Peyer's patch (tissue), 4 donors: Measurements from ENCODE around the gene CISH. TPM values are rescaled to one million over a fixed set of nuclear protein-coding genes. Genes with fewer than 3 reads are reported as not detected.

Experiments used
- DNase-seq, 3 donors: peaks; one replicate each; pipeline ENCODE4 v3.0.0-alpha.2; 2017 to 2019
- H3K27ac ChIP-seq, 4 donors: fragments of 200-600 bp; sonication (generic); one replicate each; pipeline ENCODE4 v1.5.1; 2016 to 2019
- H3K27me3 ChIP-seq, 2 donors: fragments of 200-600 bp; sonication (generic); one replicate each; pipeline ENCODE4 v1.5.1; 2019
- H3K36me3 ChIP-seq, 3 donors: fragments of 200-600 bp; sonication (generic); one replicate each; pipeline ENCODE4 v1.5.1; 2016 to 2019
- H3K4me1 ChIP-seq, 4 donors: fragments of 200-600 bp; sonication (generic); one replicate each; pipeline ENCODE4 v1.5.1; 2016 to 2019
- H3K4me3 ChIP-seq, 4 donors: fragments of 200-600 bp; sonication (generic); 1 replicate in 3 of 4; 2 replicates in 1 of 4; pipeline ENCODE4 v1.5.1; 2016 to 2019; ENCODE audit warnings: mild to moderate bottlenecking in 1 of 4
- H3K9me3 ChIP-seq, 4 donors: fragments of 200-600 bp; sonication (generic); one replicate each; pipeline ENCODE4 v1.5.1; 2016 to 2019; ENCODE audit warnings: mild to moderate bottlenecking in 1 of 4
- POLR2A ChIP-seq, 2 donors: fragments of 450-650 bp; IDR thresholded peaks; one replicate each; pipeline ENCODE4 v1.5.1; 2017; ENCODE audit warnings: antibody characterized with exemption in 2 of 2, mild to moderate bottlenecking in 2 of 2, moderate library complexity in 2 of 2
- total RNA-seq, 4 donors: library from RNA; depleted of rRNA; stranded (reverse); fragments of >200 nt; gene quantifications; one replicate each; pipeline ENCODE4 v1.1.0, GENCODE V29; 2016
- TF ChIP-seq, protein P1 (sequence below), 6 experiments: fragments of 450-650 bp in 4 of 6; fragments of 200-600 bp in 2 of 6; sonication (generic) in 1 of 6; IDR thresholded peaks; one replicate each; pipeline ENCODE4 v1.5.1; 2017 to 2019; ENCODE audit warnings: antibody characterized with exemption in 6 of 6, mild to moderate bottlenecking in 3 of 6, moderate library complexity in 1 of 6

The CISH gene
- total RNA-seq, 4 donors from 2014 or later: 9.7 to 13.5 (median 10.9) TPM

DNA sequence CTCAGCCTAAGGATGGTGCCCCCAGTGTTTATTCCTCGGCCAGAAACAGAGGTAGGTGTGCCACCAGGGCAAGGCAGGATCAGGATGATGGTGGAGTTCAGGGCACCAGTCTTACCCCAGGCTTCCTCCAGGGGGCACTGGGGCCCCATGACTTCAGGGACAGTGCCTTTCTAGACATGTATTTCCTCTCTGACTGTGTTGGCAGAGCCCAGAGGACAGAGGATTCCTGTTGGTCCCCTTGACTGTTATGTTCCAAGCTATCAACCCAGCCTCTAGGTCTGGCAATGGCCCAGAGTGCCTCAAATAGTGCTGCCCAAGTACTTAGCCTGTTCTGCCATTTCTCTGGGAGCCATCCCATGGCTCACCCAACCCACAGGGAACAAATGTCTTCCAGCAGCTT is 39.4 kb downstream of the CISH start:
- no peaks in the 10 kb centered on the region for H3K9me3 ChIP-seq
- H3K4me3 ChIP-seq: no peak overlapping the region
- peaks cover 0 to 27% (median 11%) of the 10 kb centered on the region in 4 donors for H3K4me1 ChIP-seq
- no peaks in the 10 kb centered on the region for H3K27me3 ChIP-seq
- H3K27ac ChIP-seq: peak overlapping the region; percentile 10 to 54 (median 29)
- peak; percentile 65 to 89 (median 84) for DNase-seq
- peak in 1 of 2 donors; percentile 17 for TF ChIP-seq POLR2A (IDR thresholded peaks at IDR 0.05)
- TF ChIP-seq, protein P1, sequence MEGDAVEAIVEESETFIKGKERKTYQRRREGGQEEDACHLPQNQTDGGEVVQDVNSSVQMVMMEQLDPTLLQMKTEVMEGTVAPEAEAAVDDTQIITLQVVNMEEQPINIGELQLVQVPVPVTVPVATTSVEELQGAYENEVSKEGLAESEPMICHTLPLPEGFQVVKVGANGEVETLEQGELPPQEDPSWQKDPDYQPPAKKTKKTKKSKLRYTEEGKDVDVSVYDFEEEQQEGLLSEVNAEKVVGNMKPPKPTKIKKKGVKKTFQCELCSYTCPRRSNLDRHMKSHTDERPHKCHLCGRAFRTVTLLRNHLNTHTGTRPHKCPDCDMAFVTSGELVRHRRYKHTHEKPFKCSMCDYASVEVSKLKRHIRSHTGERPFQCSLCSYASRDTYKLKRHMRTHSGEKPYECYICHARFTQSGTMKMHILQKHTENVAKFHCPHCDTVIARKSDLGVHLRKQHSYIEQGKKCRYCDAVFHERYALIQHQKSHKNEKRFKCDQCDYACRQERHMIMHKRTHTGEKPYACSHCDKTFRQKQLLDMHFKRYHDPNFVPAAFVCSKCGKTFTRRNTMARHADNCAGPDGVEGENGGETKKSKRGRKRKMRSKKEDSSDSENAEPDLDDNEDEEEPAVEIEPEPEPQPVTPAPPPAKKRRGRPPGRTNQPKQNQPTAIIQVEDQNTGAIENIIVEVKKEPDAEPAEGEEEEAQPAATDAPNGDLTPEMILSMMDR (IDR thresholded peaks at IDR 0.05): peak; percentile 72 to 97 (median 94)
- H3K36me3 ChIP-seq: peaks cover 0 to under 1% (median 0%) of the 10 kb centered on the region in 3 donors

DNA sequence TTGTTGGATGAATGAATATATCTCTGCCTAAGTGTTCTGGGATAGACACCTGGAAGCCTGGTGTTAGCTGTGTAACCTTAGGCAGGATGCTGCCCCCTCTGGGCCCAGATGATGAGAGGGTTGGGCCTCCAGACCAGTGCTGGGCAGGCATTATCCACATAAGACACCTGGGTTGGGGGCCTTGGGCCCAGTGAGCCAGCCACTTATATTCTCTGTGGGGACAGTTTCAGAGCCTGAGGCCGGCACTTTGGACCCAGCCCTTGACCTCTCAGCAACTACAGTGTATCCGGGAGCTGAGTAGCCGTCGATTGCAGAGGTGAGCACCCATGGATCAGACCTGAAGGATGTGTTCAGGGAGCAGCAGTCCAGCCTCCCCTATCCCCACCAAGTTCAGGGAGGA is 40.1 kb downstream of the CISH start:
- no peaks in the 10 kb centered on the region for H3K27me3 ChIP-seq
- no peaks in the 10 kb centered on the region for H3K36me3 ChIP-seq
- no peaks in the 10 kb centered on the region for H3K9me3 ChIP-seq
- no peak for DNase-seq
- H3K27ac ChIP-seq: peak overlapping the region in 1 of 4 donors; percentile 54
- TF ChIP-seq POLR2A (IDR thresholded peaks at IDR 0.05): no peak
- TF ChIP-seq, protein P1 (IDR thresholded peaks at IDR 0.05): no peak
- H3K4me1 ChIP-seq: peaks cover 0 to 30% (median 14%) of the 10 kb centered on the region in 4 donors
- H3K4me3 ChIP-seq: no peak overlapping the region

DNA sequence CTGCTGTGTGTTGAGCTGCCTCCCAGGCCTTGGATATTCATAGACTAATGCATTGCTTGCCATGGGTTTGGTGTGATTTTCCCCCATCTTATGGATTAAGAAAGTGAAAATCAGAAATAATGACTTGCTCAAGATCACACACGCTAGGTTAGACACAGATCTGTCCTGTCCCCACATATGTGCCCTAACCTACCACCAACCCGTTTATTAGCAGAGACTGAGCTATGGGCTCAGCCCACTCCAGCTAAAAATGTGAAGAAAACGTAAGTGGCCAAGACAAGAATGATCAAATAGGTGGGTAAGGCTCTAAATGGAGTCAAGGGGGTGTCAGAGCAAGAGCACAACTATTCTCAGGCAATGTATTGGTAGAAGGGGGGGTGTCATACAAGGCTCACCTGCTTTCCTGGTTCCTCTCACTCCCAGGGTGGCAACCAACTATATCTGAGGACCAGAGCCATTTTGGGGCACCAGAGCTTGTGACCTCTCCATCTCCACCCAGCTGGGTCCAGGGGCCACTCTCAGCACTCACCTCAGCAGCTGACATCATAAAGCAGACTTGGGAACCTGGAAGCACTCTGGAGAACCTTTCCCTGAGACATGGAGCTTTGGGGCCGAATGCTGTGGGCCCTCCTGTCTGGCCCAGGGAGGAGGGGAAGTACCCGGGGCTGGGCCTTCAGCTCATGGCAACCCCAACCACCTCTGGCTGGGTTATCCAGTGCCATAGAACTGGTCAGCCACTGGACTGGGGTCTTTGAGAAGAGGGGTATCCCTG is 40.9 kb downstream of the CISH start:
- no peak overlapping the region for H3K4me3 ChIP-seq
- DNase-seq: no peak
- no peaks in the 10 kb centered on the region for H3K36me3 ChIP-seq
- TF ChIP-seq, protein P1 (IDR thresholded peaks at IDR 0.05): no peak
- no peak for TF ChIP-seq POLR2A (IDR thresholded peaks at IDR 0.05)
- H3K4me1 ChIP-seq: peaks cover 0 to 30% (median 14%) of the 10 kb centered on the region in 4 donors
- no peaks in the 10 kb centered on the region for H3K9me3 ChIP-seq
- H3K27ac ChIP-seq: peak overlapping the region in 2 of 4 donors; percentile 22 to 88
- H3K27me3 ChIP-seq: no peaks in the 10 kb centered on the region

DNA sequence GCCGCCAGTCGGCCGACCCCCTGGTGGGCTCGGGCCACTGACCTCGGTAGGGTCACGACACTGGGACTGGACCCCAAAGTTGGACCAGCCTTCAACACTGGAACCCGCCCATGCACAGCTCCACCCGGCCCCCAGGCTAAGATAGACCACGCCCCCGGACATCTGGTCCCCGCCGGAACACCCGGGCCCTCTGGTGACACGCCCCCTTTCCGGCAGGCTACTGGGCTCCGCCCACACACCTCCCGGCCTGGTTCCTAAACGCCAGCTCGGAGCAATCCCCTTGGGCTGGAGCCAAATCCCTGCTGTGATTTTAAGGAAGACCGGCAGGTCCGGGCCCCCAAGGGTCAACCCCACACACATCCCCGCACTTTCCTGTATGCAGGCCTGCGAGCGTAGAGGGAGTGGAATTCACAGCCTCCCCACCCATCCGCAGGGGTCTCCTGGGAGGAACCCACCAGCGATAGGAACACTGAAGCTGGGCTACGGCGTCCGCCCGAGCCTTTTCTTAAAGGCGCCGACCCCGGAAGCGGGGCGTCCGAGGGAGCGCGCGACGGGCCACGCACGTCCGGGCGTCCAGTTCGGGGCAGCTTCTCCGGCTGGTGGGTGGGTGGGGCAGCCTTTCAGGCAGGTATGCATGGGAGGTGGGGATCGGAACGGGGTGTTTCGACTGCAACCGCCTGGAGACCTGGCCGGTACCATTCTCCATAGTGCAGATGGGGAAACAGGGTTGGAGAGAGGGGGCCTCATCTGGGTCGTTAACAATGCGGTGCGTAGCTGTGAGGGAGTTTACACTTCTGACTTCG is 42.4 kb downstream of the CISH start, which contains the start of gene HEMK1:
HEMK1 (plus strand) TSS at position 576 of the 803 bp plus-strand sequence. CDS start 1,583 bp downstream, outside the sequence.
- Histone ChIP-seq H3K9me3 (no peaks in the 10 kb centered on the region), H3K36me3 (no peaks in the 10 kb centered on the region), H3K4me3 (peak within 1 kb of the TSS; percentile 63 to 75 (median 70)), H3K4me1 (peaks cover 0 to 30% (median 14%) of the 10 kb centered on the region in 4 donors), H3K27me3 (no peaks in the 10 kb centered on the region), H3K27ac (peak within 1 kb of the TSS; percentile 82 to 91 (median 88))
- DNase-seq: peak; percentile 98 to 99 (median 99)
- peak; percentile 46 to 62 for TF ChIP-seq POLR2A (IDR thresholded peaks at IDR 0.05)
- TF ChIP-seq, protein P1 (IDR thresholded peaks at IDR 0.05): peak in 1 of 6 experiments; percentile 18

DNA sequence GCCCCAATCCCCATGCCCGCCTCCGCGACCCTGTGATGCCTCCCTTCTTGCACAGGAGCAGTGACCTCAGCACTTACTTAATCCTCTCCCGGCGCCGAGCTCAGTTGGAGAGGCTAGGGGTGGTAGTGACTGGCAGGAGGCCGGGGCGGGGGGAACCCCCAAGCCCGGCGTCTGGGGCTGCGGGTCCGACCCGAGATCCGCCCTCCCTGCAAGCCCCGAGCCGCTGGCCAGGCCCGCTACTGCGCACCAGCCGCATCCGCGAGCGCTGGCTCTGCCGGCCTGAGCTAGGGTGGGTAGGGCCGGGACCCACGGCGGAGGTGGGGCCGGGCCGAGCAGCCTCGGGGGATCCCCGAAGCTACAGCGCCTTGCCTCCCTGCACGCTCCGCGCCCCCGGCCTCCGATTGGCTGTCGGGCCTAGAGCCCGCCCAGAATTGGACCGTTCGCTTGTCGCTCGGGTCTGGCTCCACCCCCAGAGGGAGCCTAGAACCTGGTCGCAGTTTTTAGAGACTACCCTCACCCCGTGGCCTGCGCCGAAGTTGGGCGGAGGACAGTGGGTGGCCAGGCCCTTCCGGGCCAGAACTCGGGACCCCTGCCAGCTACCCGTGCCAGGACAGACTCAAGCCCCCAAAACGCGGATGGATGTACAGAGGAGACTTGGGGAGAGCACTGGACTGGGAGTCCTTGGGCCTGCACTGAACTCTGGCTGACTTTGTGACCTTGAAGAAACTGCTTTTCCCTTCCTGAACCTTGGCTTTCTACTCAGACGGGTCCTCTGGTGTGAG is 44.0 kb downstream of the CISH start, which contains the start of gene C3orf18:
C3orf18 (minus strand) TSS at position 362 of the 782 bp plus-strand sequence. CDS start 2,048 bp downstream, outside the sequence.
- Histone ChIP-seq H3K27ac (peak within 1 kb of the TSS; percentile 48 to 88 (median 85)), H3K36me3 (no peaks in the 10 kb centered on the region), H3K9me3 (no peaks in the 10 kb centered on the region), H3K4me3 (peak within 1 kb of the TSS; percentile 63 to 75 (median 70)), H3K27me3 (no peaks in the 10 kb centered on the region), H3K4me1 (peaks cover 0 to 30% (median 13%) of the 10 kb centered on the region in 4 donors)
- TF ChIP-seq POLR2A (IDR thresholded peaks at IDR 0.05): peak in 1 of 2 donors; percentile 12
- TF ChIP-seq, protein P1 (IDR thresholded peaks at IDR 0.05): no peak
- peak; percentile 92 to 97 (median 93) for DNase-seq
